GM21737 (cell line): ENCODE measurements around the gene DYRK1B.

Experiments
- ATAC-seq: cut with Tn5 transposase; IDR thresholded peaks from one replicate; pipeline ENCODE4 v1.9.1; 2021; ENCODE audit warnings: mild to moderate bottlenecking, moderate library complexity; ENCODE audit not compliant: unreplicated experiment

DYRK1B gene

DNA sequence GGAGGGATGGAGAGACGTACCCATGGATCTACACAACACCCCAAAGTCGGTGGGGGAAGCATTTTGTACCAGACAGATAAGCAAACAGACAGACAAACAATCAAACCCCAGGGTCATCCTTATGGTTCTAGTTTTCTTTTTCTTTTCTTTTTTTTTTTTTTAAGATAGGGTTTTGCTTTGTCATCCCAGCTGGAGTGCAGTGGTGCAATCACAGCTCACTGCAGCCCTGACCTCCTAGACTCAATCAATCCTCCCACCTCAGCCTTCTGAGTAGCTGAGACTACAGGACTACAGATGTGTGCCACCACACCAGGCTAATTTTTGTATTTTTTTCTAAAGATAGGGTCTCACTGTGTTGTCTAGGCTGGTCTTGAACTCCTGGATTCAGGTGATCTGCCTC, 30.2 kb upstream of the DYRK1B start:
- no peak for ATAC-seq

GRCh38 chr19:39858541-39858940, 24.6 kb upstream of the DYRK1B start:
- ATAC-seq, result no peak

GRCh38 chr19:39852882-39853281, 18.9 kb upstream of the DYRK1B start:
- ATAC-seq, result no peak

DNA sequence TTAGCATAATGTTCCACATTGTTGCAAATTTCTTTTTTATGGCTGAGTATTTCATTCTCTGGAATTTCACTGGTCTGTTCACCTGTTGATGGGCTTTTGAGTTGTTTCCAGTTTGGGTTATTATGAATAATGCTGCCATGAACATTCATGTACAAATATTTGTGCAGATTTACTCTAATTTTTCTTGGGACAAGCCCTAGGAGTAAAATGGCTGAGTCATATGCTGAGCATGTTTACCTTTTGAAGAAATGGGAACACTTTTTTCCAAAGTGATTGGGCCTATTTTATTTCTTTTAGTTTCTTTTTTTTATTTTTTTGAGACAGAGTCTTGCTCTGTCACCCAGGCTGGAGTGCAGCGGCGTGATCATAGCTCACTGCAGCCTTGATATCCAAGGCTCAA, 16.9 kb upstream of the DYRK1B start:
- ATAC-seq, result no peak

- no peak for ATAC-seq
Measured at GRCh38 chr19:39848392-39848791, 14.4 kb upstream of the DYRK1B start.

- no peak for ATAC-seq
Measured at GRCh38 chr19:39847525-39847924, 13.6 kb upstream of the DYRK1B start.

DNA sequence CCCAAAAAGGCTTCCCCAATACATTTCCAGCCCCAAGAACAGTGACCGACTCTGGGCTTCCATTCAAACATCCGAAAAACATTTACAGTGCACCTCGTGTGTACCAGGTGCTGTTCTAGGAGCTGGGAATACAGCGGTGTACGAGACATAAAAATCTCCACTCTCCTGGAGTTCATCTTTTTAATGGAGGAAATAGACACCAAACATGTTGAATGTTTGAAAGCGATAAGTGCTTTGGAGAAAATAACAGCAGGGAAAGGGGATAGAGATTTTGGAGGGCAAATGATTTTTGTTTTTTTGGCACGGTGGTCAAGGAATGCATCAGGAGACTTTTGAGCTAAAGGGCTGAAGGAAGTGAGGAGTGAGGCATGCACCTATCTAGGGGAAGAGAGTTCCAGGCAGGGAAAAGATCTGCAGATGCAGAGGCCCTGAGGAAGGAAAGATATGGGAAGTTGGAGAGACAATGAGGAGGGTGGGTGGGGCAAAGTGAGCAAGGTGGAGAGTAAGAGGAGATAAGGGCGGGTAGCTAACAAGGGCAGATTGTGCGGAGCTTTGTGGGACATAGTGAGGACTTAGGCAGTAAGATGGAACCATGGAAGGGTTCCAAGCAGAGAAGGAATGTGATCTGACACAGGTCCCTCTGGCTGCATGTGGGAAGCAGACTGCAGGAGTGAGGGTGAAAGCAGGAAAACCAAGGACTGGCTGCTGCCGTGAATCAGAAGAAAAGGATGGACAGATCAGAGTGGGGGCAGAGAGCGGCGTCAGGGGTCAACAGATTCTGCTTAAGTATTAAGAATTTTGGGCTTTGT, 12.9 kb upstream of the DYRK1B start:
- ATAC-seq, result no peak

- peak; percentile 73 for ATAC-seq
Measured at GRCh38 chr19:39845933-39846677, 12.1 kb upstream of the DYRK1B start, which contains the start of gene FBL. TSS of gene FBL (minus strand) at chr19:39846379. CDS start at chr19:39846300, 79 bp downstream.

- no peak for ATAC-seq
Measured at GRCh38 chr19:39845584-39845932, 11.6 kb upstream of the DYRK1B start.

DNA sequence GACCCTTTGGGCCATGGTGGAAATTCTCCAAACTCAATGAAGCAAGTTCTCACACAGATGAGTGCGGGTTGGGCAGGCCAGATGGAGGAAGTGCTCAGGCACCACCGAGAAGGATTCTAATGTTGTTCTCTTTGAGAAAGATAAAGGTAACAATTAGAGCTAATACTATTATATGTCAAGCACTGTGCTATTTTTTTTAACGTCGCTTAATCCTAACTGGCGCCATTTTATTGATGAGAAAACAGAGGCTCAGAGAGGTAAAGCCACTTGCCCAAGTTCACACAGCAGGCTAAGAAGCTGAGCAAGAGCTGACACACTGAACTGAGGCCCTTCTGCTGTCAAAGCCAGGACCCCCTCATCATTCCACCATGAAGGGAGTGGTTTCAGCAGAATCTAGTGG, 11.2 kb upstream of the DYRK1B start:
- no peak for ATAC-seq

DNA sequence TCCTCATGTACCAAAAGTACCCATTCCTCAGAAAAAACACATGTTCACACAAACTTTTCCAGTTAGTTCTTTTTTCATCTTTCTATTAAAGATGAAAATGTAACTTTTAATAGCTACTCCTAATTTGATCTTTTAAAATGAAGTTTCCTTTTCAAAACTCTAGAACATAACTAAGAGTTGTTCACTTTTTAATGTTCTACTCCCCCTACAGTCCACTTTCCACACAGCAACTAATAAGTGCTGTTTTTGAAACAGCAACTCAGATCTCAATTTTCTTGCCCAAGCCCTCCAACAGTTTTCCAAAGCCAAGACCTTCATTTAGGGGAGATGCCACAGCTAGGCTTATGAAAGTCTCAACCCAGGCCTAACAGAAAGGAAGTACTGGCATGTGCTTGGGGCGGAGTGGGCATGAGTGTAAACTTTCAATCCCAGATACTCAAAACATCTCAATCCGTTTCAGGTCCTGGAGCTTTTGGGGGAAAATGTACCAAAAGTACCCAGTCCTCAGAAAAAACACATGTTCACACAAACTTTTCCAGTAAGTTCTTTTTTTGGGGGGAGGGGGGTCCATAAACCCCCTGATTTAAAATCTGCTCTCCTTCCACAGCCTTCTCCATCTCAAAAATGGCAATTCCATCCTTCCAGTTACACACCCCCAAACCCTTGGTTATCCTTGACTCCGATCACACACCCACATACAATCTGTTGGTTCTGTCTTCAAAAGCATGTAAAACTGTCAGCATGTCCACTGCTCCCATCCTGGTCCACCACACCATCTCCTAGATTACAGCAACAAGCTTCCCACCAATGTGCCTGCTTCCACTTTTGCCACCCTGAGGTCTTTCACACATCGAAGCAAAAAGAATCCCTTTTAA, 10.2 kb upstream of the DYRK1B start:
- ATAC-seq, result no peak

DNA sequence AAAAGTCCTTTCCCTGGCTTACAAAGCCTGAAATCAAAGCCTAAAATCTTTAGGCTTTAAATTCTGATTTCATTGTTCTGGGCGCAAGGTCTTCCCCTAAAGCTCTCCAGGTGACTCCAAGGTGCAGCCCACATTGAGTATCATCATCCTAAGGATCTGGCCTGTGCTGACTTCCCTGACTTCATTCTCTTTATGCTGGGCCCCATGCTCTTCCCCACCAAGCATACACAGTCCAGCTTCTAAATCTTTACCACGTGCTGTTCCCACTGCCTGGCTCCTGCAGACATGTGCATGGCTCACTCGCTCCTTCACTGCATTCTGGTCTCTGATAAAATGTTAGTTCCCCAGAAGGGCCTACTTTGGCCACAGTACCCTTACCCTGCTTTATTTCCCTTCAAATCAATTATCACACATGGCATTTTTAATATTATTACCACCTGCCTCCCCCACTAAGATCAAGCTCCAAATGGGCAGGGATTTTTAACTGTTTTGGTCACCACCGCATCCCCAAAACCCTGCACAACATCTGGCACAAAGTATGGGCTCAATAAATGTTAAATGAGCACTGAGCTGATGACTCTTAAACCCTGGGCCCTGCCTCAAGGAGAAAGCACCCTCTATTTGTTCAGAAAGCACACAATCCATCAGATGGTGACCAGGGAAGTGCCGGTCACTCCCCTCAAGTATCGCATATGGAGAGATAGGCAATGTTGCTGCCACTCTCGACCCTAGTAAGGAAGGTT, 8.9 kb upstream of the DYRK1B start:
- no peak for ATAC-seq

- no peak for ATAC-seq
Measured at GRCh38 chr19:39841041-39841440, 7.1 kb upstream of the DYRK1B start.

- ATAC-seq, result no peak
Measured at GRCh38 chr19:39840492-39840891, 6.5 kb upstream of the DYRK1B start.

GRCh38 chr19:39839678-39840327, 5.8 kb upstream of the DYRK1B start:
- no peak for ATAC-seq

DNA sequence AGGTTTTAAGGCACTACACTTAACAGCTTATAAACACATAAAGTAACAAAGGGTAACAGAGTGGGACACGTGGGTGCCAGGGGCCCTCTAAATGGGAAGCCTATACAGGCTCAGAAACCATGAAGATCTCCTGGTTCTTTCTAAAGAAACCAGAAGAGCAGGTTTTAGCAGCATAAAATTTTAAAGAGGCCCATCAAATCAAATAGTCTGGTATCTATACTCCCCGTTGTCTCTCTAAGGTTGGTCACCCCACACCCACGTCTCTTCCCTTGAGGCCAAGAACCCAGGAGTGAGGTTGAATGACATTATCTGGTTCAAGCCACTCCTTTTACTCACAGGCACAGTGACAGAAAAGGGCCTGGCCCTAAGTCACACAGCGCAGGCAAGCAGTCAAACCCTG, 4.6 kb upstream of the DYRK1B start:
- ATAC-seq, result no peak

GRCh38 chr19:39837978-39838377, 4.0 kb upstream of the DYRK1B start:
- ATAC-seq, result no peak

- ATAC-seq, result no peak
Measured at GRCh38 chr19:39834287-39834841, 402 bp upstream of the DYRK1B start.

- no peak for ATAC-seq
Measured at GRCh38 chr19:39833160-39833463, 850 bp downstream of the DYRK1B start.
